ENCODE data around the gene ASTN2. TPM values are rescaled to one million over a fixed set of nuclear protein-coding genes. Genes with fewer than 3 reads are reported as not detected.

ASTN2 gene
- total and polyA plus RNA-seq, 12 donors = 1.9 to 11.1 (median 4.0) TPM

DNA sequence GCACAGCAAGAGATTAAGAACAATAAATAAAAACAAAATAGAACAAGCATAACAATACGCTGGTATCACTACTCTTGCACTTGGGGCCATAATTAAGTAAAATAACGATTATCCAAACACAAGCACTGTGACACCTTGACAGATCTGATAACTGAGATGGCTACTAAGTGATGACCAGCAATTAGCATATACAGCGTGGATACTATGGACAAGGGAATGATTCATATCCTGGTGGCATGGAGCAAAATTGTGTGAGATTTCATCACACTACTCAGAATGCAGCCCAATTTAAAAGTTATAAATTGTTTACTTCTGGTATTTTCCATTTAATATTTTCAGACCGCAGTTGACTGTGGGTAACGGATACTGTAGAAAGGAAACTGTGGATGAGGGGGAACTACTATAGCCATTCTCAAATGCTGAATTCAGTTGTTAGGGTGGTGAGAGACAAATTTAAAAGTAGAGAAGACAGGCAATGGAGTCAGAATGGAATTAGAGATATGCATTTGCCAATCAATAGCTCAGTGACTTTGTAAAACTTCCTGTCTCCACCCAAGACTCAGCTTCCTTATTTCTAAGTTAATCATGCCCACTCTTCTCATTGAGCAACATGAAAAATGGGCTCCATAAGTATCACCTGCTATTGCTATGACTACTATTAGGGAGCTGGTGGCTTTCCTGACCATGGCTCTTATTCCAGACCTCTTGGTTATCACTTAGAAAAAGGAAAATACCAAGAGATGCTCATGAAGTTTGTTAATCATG lies 427.0 kb downstream of the ASTN2 start:
- ATAC-seq (no peak), DNase-seq (no peak)
- no peak for TF ChIP-seq CTCF (IDR thresholded peaks at IDR 0.05)
- intact Hi-C loops (cut with DNase I) = no loop called here
- Histone ChIP-seq H3K36me3 (no peaks in the 10 kb centered on the region), H3K4me1 (no peaks in the 10 kb centered on the region), H3K27me3 (no peaks in the 10 kb centered on the region), H3K9me3 (no peaks in the 10 kb centered on the region), H3K4me3 (no peak overlapping the region), H3K27ac (no peak overlapping the region)
- WGBS, 2 donors = 78 to 80% methylated on average over 5 of the region's 5 CpGs

DNA sequence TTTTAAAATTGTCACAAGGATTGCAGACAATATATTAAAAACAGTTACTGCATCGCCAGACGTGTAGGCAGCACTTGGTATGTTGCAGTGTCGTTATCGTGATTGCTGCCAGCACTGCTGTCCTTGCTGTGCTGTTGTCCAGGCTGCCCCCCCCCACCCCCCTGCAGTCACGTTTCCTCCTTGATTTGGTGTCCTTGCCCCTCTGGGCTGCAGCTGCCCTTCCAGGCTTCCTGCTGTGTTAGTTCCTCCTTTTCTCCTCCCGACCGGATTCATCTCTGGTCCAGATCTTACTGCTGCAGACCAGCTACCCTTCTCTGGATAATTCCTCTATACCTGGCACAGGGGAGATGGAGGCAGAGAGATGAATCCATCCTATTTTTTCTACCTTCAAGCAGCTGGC lies 428.8 kb downstream of the ASTN2 start:
- Histone ChIP-seq H3K4me1 (no peaks in the 10 kb centered on the region), H3K27ac (no peak overlapping the region), H3K27me3 (no peaks in the 10 kb centered on the region), H3K4me3 (no peak overlapping the region), H3K36me3 (no peaks in the 10 kb centered on the region), H3K9me3 (no peaks in the 10 kb centered on the region)
- no peak for ATAC-seq
- TF ChIP-seq CTCF (IDR thresholded peaks at IDR 0.05) = no peak
- intact Hi-C loops (cut with DNase I) = no loop called here
- no peak for DNase-seq
- 26 to 54% methylated on average over 7 of the region's 7 CpGs for WGBS, 2 donors

DNA sequence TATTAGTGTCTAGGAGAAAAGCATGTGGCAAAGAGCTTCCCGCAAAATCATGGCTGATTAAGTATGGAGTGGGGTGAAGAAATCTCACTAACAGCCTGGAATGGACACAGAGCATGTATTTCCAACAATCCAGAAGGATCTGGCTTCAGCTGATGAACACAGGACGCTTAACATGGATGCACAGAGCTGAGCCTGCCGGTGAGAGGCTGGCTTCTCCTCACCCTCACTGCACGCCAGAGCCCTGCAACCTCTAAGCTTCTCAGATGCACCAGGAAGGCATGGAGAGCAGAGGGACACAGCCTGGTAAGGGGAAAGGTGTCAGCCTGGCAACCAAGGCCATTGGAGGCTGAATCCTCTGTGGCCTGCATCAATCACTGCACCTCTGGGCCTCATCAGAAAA lies 429.3 kb downstream of the ASTN2 start:
- Histone ChIP-seq H3K27ac (no peak overlapping the region), H3K4me3 (no peak overlapping the region), H3K4me1 (no peaks in the 10 kb centered on the region), H3K36me3 (no peaks in the 10 kb centered on the region), H3K9me3 (no peaks in the 10 kb centered on the region), H3K27me3 (peaks cover 0 to 3% (median 0%) of the 10 kb centered on the region in 7 donors)
- intact Hi-C loops (cut with DNase I) = no loop called here
- no peak for ATAC-seq
- TF ChIP-seq CTCF (IDR thresholded peaks at IDR 0.05) = no peak
- 66 to 76% methylated on average over 4 of the region's 4 CpGs for WGBS, 2 donors
- no peak for DNase-seq

- WGBS, 2 donors = 62 to 63% methylated on average over 2 of the region's 2 CpGs
- Histone ChIP-seq H3K27me3 (peaks cover 0 to 3% (median 0%) of the 10 kb centered on the region in 7 donors), H3K4me1 (no peaks in the 10 kb centered on the region), H3K4me3 (no peak overlapping the region), H3K9me3 (no peaks in the 10 kb centered on the region), H3K27ac (no peak overlapping the region), H3K36me3 (no peaks in the 10 kb centered on the region)
- ATAC-seq = no peak
- no peak for TF ChIP-seq CTCF (IDR thresholded peaks at IDR 0.05)
- intact Hi-C loops (cut with DNase I) = no loop called here
- no peak for DNase-seq
Observed at GRCh38 chr9:116984111-116984510, 430.7 kb downstream of the ASTN2 start.
